IPS DF 4.7 (cell line): ENCODE measurements around the gene LTBP3.
"Not testable (repeated sequence)": the region's sequence is repeated elsewhere in the genome, so short reads cannot be mapped to it uniquely, and the experiment has no call there.

Source experiments
- DNase-seq: peaks from one replicate; pipeline ENCODE4 v3.0.0-alpha.2; 2013; ENCODE audit warnings: low spot score; ENCODE audit errors: extremely low read depth

LTBP3 gene

GRCh38 chr11:65512311-65512710, 45.8 kb downstream of the LTBP3 start:
- not testable (repeated sequence) for DNase-seq

- DNase-seq: no peak
Measured at GRCh38 chr11:65506772-65507505, 51.2 kb downstream of the LTBP3 start.

- no peak for DNase-seq
Measured at GRCh38 chr11:65506290-65506771, 51.8 kb downstream of the LTBP3 start.

GRCh38 chr11:65505466-65506289, 52.5 kb downstream of the LTBP3 start:
- DNase-seq: no peak

GRCh38 chr11:65504674-65505465, 53.3 kb downstream of the LTBP3 start:
- DNase-seq: no peak

- no peak for DNase-seq
Measured at GRCh38 chr11:65503949-65504673, 54.0 kb downstream of the LTBP3 start.

- no peak for DNase-seq
Measured at GRCh38 chr11:65503368-65503948, 54.7 kb downstream of the LTBP3 start.

GRCh38 chr11:65502555-65503367, 55.4 kb downstream of the LTBP3 start:
- no peak for DNase-seq

GRCh38 chr11:65502274-65502554, 55.9 kb downstream of the LTBP3 start:
- no peak for DNase-seq

- DNase-seq: no peak
Measured at GRCh38 chr11:65501472-65502273, 56.5 kb downstream of the LTBP3 start.

GRCh38 chr11:65501186-65501471, 57.0 kb downstream of the LTBP3 start:
- DNase-seq: no peak

GRCh38 chr11:65500387-65501185, 57.6 kb downstream of the LTBP3 start:
- DNase-seq: no peak

GRCh38 chr11:65499713-65500386, 58.3 kb downstream of the LTBP3 start:
- DNase-seq: no peak

- DNase-seq: no peak
Measured at GRCh38 chr11:65498977-65499712, 59.0 kb downstream of the LTBP3 start, which contains the start of gene MALAT1. Gene MALAT1, plus strand, starts transcription at chr11:65499045.

GRCh38 chr11:65498727-65498976, 59.5 kb downstream of the LTBP3 start:
- DNase-seq: no peak

- DNase-seq: no peak
Measured at GRCh38 chr11:65498042-65498726, 60.0 kb downstream of the LTBP3 start.
